Left colon (tissue), 2 donors: ENCODE data around the gene ACP1. TPM values are rescaled to one million over a fixed set of nuclear protein-coding genes. Genes with fewer than 3 reads are reported as not detected.

Source experiments
- ATAC-seq: fragments of 200-7000 bp; cut with Tn5 transposase; one replicate; pipeline ENCODE4 v1.9.1; 2020; ENCODE audit warnings: mild to moderate bottlenecking, moderate library complexity
- DNase-seq, 2 donors: peaks; one replicate each; pipeline ENCODE4 v3.0.0-alpha.2; 2020
- intact Hi-C, 2 donors: fragments of 100-400 bp; cut with DNase I in 1 of 2; cut with micrococcal nuclease in 1 of 2; formaldehyde crosslinking; loops; one replicate each; pipeline versions ENCODE4 v1.11.2 to v1.14.0; 2022; cut with DNase I, micrococcal nuclease
- long read RNA-seq: library from polyadenylated mRNA; unstranded; transcript quantifications from one replicate; pipeline ENCODE4 v2.0.0, GENCODE V29; 2021
- total RNA-seq, 2 donors: library from RNA; stranded (reverse); fragmentation: NEBNext Ultra II Directional; extraction: Animal tissue kit (Norgen Biotek cat#: 25700); gene quantifications; one replicate each; pipeline ENCODE4 v1.2.1, GENCODE V29; 2021
- donor health status: DM: no; HTN: no; CAD: no.
- donor health status: DM: yes; HTN: yes; CAD: no.

Gene ACP1
- total RNA-seq = 10 to 100 TPM; 74.3 to 91.1 TPM
- long read RNA-seq, transcript ACP1-201 (6 exons, 1,549 nt) = major isoform, 102 of 172 reads
- long read RNA-seq, transcript ACP1-202 (6 exons, 1,552 nt) = minor isoform, 39 of 172 reads
- long read RNA-seq, transcript ACP1-209 (7 exons, 577 nt) = minor isoform, 20 of 172 reads
- long read RNA-seq, partial matches to known transcripts = 2 of 172 reads
- long read RNA-seq, other reads (novel, unspliced or antisense) = 4 of 172 reads

DNA sequence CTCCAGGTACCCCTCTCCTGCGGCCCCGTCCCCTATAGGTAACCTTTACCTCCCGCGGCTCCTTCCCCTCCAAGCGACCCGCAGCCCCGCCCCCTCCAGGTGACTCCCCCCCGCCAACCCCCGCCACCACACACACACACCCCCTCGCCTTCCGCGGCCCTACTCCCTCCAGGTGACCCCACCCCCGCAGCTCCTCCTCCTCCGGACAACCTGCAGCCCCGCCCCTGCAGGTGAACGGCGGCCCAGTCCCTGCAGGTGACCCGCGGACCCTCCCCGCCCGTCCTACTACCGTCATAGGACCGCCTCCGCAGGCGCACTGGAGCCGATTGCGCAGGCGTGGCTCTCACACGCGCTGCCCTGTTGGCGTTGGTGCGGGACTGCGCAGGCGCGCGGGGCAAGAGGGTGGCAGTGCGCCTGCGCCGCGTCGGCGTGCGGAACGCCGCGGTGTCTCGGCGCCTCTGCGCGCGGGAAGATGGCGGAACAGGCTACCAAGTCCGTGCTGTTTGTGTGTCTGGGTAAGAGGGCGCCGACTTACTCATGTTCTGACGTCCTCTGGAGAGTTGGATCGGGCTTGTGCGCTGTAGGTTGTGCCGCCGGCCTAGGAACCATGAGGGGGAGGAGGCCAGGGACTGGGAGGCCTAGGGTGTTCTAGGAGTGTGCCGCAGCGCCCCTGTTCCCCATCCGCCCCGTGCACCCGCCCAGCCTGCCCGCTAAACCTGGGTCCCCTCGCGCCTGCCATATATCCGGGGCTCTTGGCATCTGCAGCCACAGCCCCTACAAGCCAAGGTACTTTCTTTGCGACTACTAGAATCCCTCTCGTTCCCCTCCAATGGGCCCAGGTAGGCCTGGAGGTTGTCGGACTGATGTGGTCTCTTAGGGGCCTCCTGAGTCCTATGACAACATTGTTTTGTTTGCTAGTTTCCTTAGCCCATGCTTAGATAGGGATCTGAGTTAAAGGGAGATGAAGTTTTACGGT lies at the start of gene ACP1:
ACP1 (plus strand) TSS at position 455 of the 976 bp plus-strand sequence; CDS start at position 473, 18 bp downstream.
- DNase-seq (peak; percentile 98 to 99), ATAC-seq (peak; percentile 91)
- intact Hi-C loops = no loop called here

GRCh38 chr2:216068-216467 lies 48.7 kb upstream of the ACP1 start:
- ATAC-seq = no peak
- intact Hi-C loops = no loop called here
- DNase-seq = no peak

GRCh38 chr2:223451-223850 lies 41.3 kb upstream of the ACP1 start:
- intact Hi-C loops = no loop called here
- ATAC-seq = no peak
- DNase-seq = no peak

DNA sequence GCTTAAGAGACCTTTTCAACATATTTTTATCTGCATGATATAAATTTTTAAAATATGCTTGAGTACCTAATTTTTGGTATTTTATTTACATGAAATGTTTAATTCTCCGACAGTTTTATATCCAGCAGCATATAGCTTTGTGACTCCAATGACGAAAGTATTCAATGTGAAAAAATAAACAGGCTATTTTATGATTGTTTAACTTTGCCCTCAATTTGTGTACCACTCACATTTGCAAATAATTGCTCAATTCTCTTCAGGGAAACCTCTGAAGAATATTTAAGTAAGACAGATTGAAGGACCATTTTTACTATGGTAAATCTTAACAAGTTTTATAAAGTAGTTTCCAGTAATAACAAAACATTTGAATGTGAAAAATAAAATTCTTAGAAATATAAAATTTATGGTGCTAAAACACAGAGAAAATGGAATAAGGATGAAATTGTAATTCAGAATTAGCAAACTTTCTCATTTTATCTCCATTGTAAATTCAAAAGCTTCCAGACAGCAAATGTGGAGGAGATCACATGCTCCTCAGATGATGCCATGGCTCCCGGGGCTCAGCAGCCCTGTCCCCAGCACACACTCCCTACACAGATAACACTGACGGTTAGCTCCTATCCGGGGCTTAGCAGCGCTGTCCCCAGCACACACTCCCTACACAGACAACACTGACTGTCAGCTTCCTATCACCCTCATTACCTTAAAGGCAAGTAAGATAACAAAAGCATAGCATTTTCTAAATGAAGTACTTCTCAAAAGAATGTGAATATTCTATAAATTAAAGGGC lies 40.6 kb upstream of the ACP1 start:
- ATAC-seq = no peak
- intact Hi-C loops = no loop called here
- DNase-seq = no peak

DNA sequence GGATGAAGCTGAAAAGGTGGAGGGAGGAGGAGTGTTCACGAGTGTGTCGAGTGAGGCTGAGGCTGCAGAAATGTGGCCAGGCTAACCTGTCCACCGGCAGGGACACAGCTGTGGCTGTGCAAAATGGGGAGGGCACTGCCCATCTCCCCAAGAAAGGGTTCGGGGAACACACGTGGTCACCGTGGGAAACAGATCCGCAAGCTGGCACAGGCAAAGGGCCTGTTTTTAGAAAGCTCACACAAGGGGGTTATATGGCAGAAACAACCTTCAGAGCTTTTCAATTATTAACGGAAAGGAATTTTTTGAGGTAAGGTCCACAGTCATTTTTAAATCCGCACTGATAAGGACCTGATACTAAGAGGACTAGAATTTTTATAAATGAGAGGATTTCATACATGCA lies 36.6 kb upstream of the ACP1 start:
- DNase-seq (no peak), ATAC-seq (no peak)
- intact Hi-C loops = no loop called here

DNA sequence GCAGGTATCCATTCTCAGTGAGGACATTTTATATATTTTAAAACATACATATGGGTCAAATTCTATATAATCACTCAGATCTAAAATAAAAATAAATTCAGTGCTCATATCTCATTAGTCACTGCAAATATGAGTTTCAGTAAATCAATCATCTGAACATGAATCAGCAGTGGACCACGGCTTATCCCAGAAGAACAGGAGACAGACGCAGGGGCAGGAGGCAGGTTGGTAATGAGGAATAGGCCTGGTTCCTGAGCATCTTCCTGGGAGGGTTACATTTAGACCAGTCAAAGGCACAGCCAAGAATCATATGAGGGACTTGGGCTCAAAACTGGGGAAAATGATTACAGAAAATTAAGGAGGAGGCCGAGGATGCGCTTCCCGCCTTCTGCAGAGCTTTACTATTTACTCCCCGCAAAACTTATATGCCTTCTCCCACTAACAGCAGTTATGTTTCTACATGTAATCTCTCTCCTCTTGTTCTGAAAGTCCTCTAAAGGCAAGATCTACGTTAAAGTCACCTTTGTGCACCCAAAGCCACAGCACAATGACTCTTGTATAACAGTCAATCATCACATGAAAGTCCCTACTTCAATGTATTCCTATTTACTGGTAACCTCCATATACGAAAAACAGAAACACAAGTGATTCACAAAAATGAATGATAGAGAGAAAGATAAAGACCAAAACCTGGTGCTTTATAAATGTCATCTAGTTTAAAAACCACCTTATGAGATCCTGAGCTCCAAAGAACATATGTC lies 36.0 kb upstream of the ACP1 start:
- ATAC-seq = no peak
- intact Hi-C loops = no loop called here
- no peak for DNase-seq

DNA sequence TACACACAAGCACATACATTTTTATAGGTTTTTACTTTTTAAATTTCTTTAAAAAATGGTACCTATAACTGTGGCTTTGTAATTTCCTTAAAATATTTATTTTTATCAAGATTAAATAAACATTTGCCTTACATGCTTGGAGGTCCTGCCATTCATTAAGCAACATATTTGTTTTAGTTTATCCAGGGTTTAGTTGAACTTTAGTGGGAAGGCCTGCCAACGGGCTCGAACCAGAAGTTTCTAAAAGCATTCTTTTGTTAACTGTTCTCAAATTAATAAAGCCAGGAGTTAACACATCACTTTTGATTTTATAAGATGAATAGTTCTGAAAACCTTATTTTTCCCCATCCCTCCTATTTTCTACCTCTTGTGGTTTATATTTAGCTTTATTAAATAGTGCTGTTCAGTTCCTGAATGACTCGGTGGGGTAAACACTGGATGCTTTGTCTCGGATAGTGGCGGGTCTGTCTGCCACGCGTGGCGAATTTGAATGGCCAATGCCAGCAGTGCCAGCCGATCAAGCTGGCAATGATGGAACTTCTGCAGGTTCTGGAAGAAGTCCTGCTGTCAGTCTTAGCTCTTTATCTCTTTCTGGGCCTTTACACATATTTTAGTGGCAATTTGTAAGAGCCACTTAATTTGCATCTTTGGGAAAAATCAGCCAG lies 33.1 kb upstream of the ACP1 start:
- intact Hi-C loops = no loop called here
- DNase-seq = no peak

GRCh38 chr2:233030-233429 lies 31.7 kb upstream of the ACP1 start:
- intact Hi-C loops = no loop called here
- DNase-seq (no peak), ATAC-seq (no peak)

More for the DNA sequence above, 33.1 kb upstream of the ACP1 start:
- ATAC-seq = no peak

DNA sequence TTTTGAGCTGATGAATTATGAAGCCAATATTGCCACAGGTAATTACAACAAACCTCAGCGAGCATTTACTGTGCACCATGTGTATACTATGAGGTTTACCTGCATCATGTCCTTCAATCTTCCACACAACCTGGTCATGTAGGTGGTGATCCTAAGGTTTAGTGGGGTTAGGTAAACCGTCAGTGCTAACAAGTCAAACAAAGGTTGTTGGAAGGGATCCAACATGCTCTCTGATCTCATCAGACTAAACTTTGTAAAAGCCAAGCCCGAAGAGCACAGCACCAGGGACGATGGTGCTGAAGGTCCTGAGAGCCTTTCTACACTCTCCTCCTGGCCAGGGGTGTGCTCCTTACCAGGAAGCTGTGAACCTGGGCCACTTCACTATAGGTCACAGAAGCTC lies 30.3 kb upstream of the ACP1 start:
- DNase-seq (no peak), ATAC-seq (no peak)
- intact Hi-C loops = no loop called here

DNA sequence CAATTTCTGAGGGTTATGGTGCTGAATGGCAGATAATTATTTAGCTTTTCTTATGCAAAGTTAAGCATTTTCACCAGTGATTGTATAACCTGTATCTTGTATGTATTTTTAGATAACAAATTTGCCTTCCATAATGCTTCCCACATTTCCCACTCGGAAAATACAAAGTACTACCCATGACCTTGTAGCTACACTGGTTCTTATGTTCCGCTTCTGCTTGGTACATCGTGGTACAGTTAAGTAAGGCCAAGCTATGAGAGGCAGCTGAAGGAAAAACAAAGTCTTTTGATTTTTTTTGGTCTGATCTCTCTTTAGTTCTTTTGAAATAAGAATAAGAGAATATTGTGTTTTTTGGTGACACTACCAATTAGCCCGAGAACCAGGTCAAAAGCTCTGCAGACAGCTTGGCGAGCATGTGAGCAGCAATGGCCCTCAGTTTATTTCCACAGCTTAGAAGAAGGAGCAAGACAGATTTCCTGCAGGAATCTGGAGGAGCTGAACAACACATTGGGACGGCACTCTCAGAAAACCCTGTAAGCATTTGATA lies 27.7 kb upstream of the ACP1 start:
- intact Hi-C loops = no loop called here

DNA sequence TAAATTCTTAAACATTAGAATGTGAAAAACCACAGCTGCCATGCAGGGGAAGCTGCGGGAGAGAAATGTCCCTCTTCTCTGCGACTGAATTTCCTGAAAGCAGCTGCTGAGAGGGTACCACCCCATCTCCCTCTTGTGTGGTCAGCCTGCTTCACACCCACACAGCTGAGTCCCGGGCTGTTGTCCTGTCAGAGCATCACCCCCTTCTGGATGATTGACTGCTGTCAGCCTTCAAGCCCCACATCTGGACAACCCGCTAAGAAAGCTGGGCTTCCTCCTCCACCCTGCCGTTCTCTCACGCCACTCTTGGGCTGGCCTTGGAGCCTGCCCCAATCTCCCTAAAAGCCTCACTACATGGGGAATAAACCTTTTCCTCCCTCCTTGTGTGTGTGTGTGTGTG lies 26.9 kb upstream of the ACP1 start:
- intact Hi-C loops = no loop called here
- no peak for ATAC-seq
- DNase-seq = no peak

More for the DNA sequence above, 27.7 kb upstream of the ACP1 start:
- ATAC-seq = no peak
- no peak for DNase-seq

DNA sequence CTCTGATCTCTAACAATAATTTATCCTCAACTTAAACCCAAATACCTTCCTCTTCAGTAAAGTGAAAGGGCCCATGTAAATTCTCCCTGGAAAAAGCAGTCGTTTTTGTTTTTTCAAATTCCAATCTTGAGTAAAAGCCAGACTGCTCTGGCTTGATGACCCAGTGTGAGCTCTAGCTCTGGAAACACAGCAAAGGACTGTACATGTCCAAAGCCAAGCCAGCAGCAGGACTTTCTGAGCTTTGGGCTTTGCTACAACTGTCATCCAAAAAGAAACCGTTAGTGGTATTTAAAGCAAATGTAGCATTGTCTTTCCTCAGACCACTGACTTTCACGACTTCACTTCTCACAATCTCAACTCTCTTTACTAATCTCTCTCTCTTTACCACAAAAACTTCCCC lies 26.3 kb upstream of the ACP1 start:
- intact Hi-C loops = no loop called here
- DNase-seq = no peak

DNA sequence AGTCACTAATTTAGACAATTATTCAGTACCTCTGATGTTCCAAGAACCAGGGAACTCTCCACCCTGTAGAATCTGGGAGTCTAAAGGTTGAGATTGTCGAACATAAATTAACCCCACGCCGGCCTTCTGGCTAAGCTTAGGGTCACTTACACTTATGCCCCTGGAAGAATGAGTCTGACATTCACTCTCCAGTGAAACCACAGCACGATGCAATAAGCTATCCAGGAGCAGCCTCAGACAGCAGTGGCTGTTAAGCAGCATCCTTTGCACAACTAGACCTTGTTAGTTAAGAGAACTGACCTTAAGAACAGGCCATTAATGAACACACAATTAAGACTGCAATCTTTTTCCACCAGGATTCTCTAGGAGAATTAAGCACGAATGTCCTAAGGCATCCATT lies 25.9 kb upstream of the ACP1 start:
- intact Hi-C loops = no loop called here
- ATAC-seq (no peak), DNase-seq (no peak)

More for the DNA sequence above, 26.3 kb upstream of the ACP1 start:
- ATAC-seq = no peak

GRCh38 chr2:244547-244946 lies 20.2 kb upstream of the ACP1 start:
- no peak for ATAC-seq
- DNase-seq = no peak
- intact Hi-C loops = no loop called here

GRCh38 chr2:246489-247144 lies 18.1 kb upstream of the ACP1 start:
- intact Hi-C loops = no loop called here
- peak; percentile 66 for ATAC-seq
- no peak for DNase-seq

DNA sequence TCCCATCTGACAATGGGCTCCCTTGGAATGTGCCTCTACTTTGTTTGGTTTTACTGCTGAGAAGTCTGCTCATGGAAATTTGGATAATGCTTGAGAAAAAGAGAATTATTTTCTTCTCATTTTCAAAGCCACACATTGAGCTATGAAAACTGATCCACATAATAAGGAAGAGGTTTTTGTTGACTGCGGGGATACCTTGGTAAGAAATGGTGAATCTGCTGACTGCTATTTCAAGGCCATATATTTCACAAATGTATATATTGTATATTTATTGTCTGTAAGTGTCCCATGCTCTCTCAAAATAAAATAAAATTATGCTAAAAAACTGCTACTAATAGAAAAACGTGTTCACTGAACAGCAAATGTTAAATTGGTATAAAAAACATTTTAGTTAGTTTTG lies 16.0 kb upstream of the ACP1 start:
- intact Hi-C loops = no loop called here
- ATAC-seq (no peak), DNase-seq (no peak)

DNA sequence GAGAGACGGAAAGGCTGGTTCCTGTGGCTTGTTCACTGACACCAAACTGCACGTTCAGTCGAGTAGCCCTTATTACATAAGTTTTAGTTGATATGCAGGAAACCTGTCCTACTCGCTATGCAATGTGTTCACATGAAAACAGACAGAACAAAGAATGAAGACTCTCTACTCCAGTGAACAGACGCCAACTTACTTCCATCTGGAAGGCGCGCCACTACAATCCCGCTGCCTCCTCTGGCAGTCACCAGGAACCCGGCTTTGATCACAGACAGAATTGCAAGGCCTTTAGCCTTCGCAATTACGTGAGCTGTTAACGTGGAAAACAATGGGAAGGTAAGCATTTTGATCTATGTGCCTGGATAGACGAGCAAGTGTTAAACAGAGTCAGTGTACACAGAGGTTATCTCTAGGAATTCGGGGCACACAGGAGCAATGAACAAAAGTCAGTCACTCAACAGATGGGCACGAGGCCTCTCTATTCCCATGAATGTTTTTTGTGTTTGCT lies 15.2 kb upstream of the ACP1 start:
- intact Hi-C loops = no loop called here
- no peak for DNase-seq
- ATAC-seq = no peak
